Body of pancreas (tissue), 4 donors: Measurements from ENCODE around the gene KIF2C.
"Not testable (repeated sequence)": the region's sequence is repeated elsewhere in the genome, so short reads cannot be mapped to it uniquely, and the experiment has no call there.

Experiments
- CTCF ChIP-seq, 7 experiments: fragments of 450-650 bp in 4 of 7; fragments of 200-600 bp in 3 of 7; sonication (generic) in 3 of 7; IDR thresholded peaks; one replicate each; pipeline ENCODE4 v1.5.1; 2016 to 2019; ENCODE audit warnings: antibody characterized with exemption in 7 of 7
- POLR2A ChIP-seq, 3 donors: fragments of 450-650 bp; IDR thresholded peaks; one replicate each; pipeline ENCODE4 v1.6.1; 2016; ENCODE audit warnings: antibody characterized with exemption in 3 of 3, mild to moderate bottlenecking in 2 of 3

GRCh38 chr1:44738953-44739306 is 707 bp upstream of the KIF2C start:
- TF ChIP-seq CTCF, POLR2A (IDR thresholded peaks at IDR 0.05): not testable (repeated sequence)
